HepG2 (cell line): ENCODE measurements around the gene TEX30. TPM values are rescaled to one million over a fixed set of nuclear protein-coding genes. Genes with fewer than 3 reads are reported as not detected.
A peak's percentile ranks its signal among the peaks of the same experiment; 100 is the strongest.

ENCODE experiments used
- ARNTL ChIP-seq: sonication (generic); formaldehyde crosslinking; IDR thresholded peaks from 2 replicates; pipeline ENCODE4 v1.4.0; 2020; ENCODE audit warnings: mild to moderate bottlenecking, missing genetic modification reagents
- ATF7 ChIP-seq, 2 experiments: fragments of 450-650 bp in 1 of 2; sonication (generic) in 1 of 2; formaldehyde crosslinking in 1 of 2; IDR thresholded peaks; 2 replicates each; pipeline versions ENCODE4 v1.4.0 to v1.6.1; 2016 to 2020; ENCODE audit warnings: antibody characterized with exemption in 1 of 2, mild to moderate bottlenecking in 1 of 2, missing genetic modification reagents in 1 of 2
- BRD4 ChIP-seq: sonication (generic); formaldehyde crosslinking; IDR thresholded peaks from 2 replicates; pipeline ENCODE4 v1.4.0; 2020; ENCODE audit warnings: missing genetic modification reagents
- FOXK1 ChIP-seq: sonication (generic); formaldehyde crosslinking; IDR thresholded peaks from 2 replicates; pipeline ENCODE4 v1.4.0; 2020; ENCODE audit warnings: low read depth, missing genetic modification reagents, borderline replicate concordance
- HNRNPUL1 ChIP-seq: fragments of 200-400 bp; formaldehyde crosslinking; IDR thresholded peaks from 2 replicates; pipeline ENCODE4 v1.6.1; 2017; ENCODE audit warnings: low read depth, mild to moderate bottlenecking, low read length, moderate library complexity
- KDM1A ChIP-seq: IDR thresholded peaks from 2 replicates; pipeline ENCODE4 v1.6.1; 2016; ENCODE audit warnings: missing compliant biosample characterization
- TBX2 ChIP-seq: sonication (generic); formaldehyde crosslinking; IDR thresholded peaks from 2 replicates; pipeline ENCODE4 v1.5.0; 2020; ENCODE audit warnings: missing genetic modification reagents, mild to moderate bottlenecking, borderline replicate concordance
- THAP11 ChIP-seq: IDR thresholded peaks from 2 replicates; pipeline ENCODE4 v1.6.1; 2016; ENCODE audit warnings: missing biosample characterization, missing genetic modification reagents
- ZBTB7A ChIP-seq: sonication (generic); formaldehyde crosslinking; IDR thresholded peaks from 2 replicates; pipeline ENCODE4 v1.8.0; 2022; ENCODE audit warnings: mild to moderate bottlenecking, missing genetic modification reagents
- ZKSCAN8 ChIP-seq: IDR thresholded peaks from 2 replicates; pipeline ENCODE4 v1.6.1; 2016; ENCODE audit warnings: borderline replicate concordance, missing genetic modification reagents, missing compliant biosample characterization
- polyA plus RNA-seq, 8 experiments: library from polyadenylated mRNA; depleted of rRNA in 3 of 8; stranded (reverse) in 7 of 8; unstranded in 1 of 8; fragments of >200 nt; fragmentation: Illumina TruSeq in 4 of 8; extraction: Trizol in 4 of 8; gene quantifications; 2 replicates each; pipeline versions ENCODE4 v1.2.1 to v1.2.3, GENCODE V29; 2011 to 2016; ENCODE audit warnings: low read depth in 4 of 8, missing spikeins in 1 of 8, mixed read lengths in 1 of 8; ENCODE audit not compliant: insufficient read depth in 1 of 8
- total RNA-seq, 5 experiments: library from RNA; depleted of rRNA; stranded (reverse); fragments of >200 nt; fragmentation: Illumina TruSeq; extraction: Trizol; gene quantifications; 2 replicates each; pipeline ENCODE4 v1.2.3, GENCODE V29; 2016; ENCODE audit warnings: low read depth in 1 of 5
- TF ChIP-seq, protein P1 (sequence below): sonication (generic); formaldehyde crosslinking; IDR thresholded peaks from 2 replicates; pipeline ENCODE4 v1.4.0; 2020; ENCODE audit warnings: missing genetic modification reagents
- TF ChIP-seq, protein P2 (sequence below): sonication (generic); formaldehyde crosslinking; IDR thresholded peaks from 2 replicates; pipeline ENCODE4 v1.4.0; 2020; ENCODE audit warnings: mild to moderate bottlenecking, missing genetic modification reagents
- TF ChIP-seq, protein P3 (sequence below), 2 experiments: fragments of 450-650 bp in 1 of 2; sonication (generic) in 1 of 2; formaldehyde crosslinking in 1 of 2; IDR thresholded peaks; 2 replicates each; pipeline versions ENCODE4 v1.6.1 to v1.8.0; 2016 to 2022; ENCODE audit warnings: antibody characterized with exemption in 1 of 2, mild to moderate bottlenecking in 1 of 2, missing genetic modification reagents in 1 of 2
- TF ChIP-seq, protein P4 (sequence below): sonication (generic); formaldehyde crosslinking; IDR thresholded peaks from 2 replicates; pipeline ENCODE4 v1.5.0; 2020; ENCODE audit warnings: missing genetic modification reagents, mild to moderate bottlenecking, borderline replicate concordance

TEX30 gene
- total and polyA plus RNA-seq, 2 of the 13 experiments (the other 11 are each of a cell fraction or from before 2014, with no cell fraction given), result 0.60 to 1.2 TPM

DNA sequence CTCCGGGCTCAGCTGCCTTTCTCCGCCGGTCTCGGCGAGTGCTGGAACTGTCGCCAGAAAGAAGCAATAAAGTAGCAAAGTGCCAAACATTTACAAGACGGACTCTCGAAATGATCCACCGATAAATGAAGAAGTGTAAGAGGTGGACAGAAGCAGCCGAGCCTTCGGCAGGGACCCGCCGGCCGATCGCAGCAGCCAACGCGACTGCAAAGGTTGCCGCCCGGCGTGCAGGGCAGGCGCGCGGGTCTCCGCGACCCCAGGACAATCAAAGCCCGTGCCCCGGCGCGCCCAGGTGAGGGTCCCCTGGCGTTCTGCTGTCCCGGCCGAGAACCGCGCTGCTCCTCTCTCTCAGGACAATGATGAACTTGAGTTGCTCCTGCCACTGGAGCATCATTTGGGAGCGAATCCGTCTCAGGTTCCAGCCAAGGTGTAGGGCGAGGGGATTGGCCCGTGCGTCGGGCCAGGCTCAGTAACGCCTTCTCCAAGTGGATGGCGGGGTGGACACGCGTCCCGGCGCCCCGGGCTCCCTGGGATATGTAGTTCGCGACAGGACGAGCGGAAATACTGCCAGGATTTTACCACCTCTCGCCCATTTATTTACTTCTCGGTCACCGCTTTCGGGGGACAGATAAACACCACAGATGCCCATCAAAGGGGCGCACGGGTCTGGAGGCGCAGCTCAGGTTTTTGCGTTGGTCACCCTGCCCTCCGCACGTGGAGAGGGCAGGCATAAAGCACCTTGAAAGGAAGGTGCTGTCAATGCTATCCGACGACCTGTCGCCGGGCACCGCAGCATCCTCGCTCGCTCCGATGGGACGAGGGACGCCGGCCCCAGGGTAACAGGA is 25.2 kb upstream of the TEX30 start, which contains the start of the genes BIVM and POGLUT2 (continued):
- TF ChIP-seq, protein P1, sequence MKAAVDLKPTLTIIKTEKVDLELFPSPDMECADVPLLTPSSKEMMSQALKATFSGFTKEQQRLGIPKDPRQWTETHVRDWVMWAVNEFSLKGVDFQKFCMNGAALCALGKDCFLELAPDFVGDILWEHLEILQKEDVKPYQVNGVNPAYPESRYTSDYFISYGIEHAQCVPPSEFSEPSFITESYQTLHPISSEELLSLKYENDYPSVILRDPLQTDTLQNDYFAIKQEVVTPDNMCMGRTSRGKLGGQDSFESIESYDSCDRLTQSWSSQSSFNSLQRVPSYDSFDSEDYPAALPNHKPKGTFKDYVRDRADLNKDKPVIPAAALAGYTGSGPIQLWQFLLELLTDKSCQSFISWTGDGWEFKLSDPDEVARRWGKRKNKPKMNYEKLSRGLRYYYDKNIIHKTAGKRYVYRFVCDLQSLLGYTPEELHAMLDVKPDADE (CRISPR knock-in tag), result no peak
- TF ChIP-seq ZBTB7A (0 out of 2 replicates have a peak, but pooled peaks have one; percentile 47), FOXK1 (CRISPR knock-in tag) (peak; percentile 53; the same call in 1 of the 2 replicates), BRD4 (CRISPR knock-in tag) (no peak), ZKSCAN8 (CRISPR knock-in tag) (no peak), TBX2 (CRISPR knock-in tag) (peak; percentile 86), ARNTL (CRISPR knock-in tag) (peak; percentile 46; the same call in 1 of the 2 replicates), ATF7 (IDR thresholded peaks at IDR 0.05) (no peak), ATF7 (CRISPR knock-in tag; IDR thresholded peaks at IDR 0.05) (peak; percentile 52; the same call in 1 of the 2 replicates), KDM1A (CRISPR knock-in tag) (no peak), HNRNPUL1 (no peak), THAP11 (peak; percentile 99)
- TF ChIP-seq, protein P2, sequence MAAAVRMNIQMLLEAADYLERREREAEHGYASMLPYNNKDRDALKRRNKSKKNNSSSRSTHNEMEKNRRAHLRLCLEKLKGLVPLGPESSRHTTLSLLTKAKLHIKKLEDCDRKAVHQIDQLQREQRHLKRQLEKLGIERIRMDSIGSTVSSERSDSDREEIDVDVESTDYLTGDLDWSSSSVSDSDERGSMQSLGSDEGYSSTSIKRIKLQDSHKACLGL, result no peak
- TF ChIP-seq, protein P3, sequence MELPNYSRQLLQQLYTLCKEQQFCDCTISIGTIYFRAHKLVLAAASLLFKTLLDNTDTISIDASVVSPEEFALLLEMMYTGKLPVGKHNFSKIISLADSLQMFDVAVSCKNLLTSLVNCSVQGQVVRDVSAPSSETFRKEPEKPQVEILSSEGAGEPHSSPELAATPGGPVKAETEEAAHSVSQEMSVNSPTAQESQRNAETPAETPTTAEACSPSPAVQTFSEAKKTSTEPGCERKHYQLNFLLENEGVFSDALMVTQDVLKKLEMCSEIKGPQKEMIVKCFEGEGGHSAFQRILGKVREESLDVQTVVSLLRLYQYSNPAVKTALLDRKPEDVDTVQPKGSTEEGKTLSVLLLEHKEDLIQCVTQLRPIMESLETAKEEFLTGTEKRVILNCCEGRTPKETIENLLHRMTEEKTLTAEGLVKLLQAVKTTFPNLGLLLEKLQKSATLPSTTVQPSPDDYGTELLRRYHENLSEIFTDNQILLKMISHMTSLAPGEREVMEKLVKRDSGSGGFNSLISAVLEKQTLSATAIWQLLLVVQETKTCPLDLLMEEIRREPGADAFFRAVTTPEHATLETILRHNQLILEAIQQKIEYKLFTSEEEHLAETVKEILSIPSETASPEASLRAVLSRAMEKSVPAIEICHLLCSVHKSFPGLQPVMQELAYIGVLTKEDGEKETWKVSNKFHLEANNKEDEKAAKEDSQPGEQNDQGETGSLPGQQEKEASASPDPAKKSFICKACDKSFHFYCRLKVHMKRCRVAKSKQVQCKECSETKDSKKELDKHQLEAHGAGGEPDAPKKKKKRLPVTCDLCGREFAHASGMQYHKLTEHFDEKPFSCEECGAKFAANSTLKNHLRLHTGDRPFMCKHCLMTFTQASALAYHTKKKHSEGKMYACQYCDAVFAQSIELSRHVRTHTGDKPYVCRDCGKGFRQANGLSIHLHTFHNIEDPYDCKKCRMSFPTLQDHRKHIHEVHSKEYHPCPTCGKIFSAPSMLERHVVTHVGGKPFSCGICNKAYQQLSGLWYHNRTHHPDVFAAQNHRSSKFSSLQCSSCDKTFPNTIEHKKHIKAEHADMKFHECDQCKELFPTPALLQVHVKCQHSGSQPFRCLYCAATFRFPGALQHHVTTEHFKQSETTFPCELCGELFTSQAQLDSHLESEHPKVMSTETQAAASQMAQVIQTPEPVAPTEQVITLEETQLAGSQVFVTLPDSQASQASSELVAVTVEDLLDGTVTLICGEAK (IDR thresholded peaks at IDR 0.05), result no peak
- TF ChIP-seq, protein P3 (CRISPR knock-in tag; IDR thresholded peaks at IDR 0.05), result peak; percentile 77
- TF ChIP-seq, protein P4, sequence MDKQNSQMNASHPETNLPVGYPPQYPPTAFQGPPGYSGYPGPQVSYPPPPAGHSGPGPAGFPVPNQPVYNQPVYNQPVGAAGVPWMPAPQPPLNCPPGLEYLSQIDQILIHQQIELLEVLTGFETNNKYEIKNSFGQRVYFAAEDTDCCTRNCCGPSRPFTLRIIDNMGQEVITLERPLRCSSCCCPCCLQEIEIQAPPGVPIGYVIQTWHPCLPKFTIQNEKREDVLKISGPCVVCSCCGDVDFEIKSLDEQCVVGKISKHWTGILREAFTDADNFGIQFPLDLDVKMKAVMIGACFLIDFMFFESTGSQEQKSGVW (CRISPR knock-in tag), result no peak
